ENCODE measurements around the gene GNPTAB.

The GNPTAB gene

DNA sequence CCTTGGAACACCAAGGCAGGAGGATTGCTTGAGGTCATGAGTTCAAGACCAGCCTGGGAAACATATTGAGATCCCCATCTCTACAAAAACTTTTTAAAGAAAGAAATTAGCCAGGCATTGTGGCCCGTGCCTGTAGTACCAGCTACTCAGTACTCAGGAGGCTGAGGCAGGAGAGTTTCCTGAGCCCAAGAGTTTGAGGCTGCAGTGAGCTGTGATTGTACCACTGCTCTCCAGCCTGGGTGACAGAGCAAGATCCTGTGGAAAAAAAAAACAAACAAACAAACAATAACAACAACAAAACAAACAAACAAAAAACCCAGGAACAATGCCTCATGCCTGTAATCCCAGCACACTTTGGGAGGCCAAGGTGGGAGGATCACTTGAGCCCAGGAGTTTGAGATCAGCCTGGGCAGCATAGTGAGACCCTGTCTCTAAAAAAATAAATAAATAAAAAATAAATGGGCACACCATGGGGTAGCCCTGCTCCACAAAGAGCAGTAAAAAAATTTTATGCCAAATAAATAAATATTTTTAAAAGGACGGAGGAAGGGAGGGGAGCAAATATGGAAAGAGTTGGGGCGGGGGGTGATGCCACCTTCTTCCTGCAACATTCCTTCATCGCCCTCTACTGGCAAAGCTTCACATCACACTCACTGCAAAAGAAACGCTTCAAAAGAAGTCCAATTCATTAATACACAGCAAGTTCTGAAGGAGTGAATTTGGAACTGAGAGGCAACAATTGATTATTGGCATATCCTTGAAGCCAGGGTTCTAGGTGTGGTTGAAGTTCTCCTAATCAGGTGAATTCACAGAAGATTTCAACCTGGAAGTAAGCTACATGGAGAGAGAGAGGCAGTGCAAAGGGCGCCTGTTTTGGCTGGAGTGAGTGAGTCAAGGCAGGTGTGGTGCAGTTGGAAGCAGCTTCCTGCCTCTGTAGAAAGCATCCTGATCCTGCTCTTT is 8.8 kb upstream of the GNPTAB start:
- Histone ChIP-seq H3K4me3 (ENCODE audit: low read depth, low read length) (no peak overlapping the region), H3K27me3 (ENCODE audit: insufficient read depth, low read depth, severe bottlenecking) (no peaks in the 10 kb centered on the region), H3K9me3 (ENCODE audit: severe bottlenecking) (no peaks in the 10 kb centered on the region), H3K36me3 (no peaks in the 10 kb centered on the region), H3K27ac (no peak overlapping the region)
- DNase-seq, result peak; percentile 62
- TF ChIP-seq, protein P1, sequence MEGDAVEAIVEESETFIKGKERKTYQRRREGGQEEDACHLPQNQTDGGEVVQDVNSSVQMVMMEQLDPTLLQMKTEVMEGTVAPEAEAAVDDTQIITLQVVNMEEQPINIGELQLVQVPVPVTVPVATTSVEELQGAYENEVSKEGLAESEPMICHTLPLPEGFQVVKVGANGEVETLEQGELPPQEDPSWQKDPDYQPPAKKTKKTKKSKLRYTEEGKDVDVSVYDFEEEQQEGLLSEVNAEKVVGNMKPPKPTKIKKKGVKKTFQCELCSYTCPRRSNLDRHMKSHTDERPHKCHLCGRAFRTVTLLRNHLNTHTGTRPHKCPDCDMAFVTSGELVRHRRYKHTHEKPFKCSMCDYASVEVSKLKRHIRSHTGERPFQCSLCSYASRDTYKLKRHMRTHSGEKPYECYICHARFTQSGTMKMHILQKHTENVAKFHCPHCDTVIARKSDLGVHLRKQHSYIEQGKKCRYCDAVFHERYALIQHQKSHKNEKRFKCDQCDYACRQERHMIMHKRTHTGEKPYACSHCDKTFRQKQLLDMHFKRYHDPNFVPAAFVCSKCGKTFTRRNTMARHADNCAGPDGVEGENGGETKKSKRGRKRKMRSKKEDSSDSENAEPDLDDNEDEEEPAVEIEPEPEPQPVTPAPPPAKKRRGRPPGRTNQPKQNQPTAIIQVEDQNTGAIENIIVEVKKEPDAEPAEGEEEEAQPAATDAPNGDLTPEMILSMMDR (IDR thresholded peaks at IDR 0.05; ENCODE audit: low read depth, low read length), result peak; percentile 82

DNA sequence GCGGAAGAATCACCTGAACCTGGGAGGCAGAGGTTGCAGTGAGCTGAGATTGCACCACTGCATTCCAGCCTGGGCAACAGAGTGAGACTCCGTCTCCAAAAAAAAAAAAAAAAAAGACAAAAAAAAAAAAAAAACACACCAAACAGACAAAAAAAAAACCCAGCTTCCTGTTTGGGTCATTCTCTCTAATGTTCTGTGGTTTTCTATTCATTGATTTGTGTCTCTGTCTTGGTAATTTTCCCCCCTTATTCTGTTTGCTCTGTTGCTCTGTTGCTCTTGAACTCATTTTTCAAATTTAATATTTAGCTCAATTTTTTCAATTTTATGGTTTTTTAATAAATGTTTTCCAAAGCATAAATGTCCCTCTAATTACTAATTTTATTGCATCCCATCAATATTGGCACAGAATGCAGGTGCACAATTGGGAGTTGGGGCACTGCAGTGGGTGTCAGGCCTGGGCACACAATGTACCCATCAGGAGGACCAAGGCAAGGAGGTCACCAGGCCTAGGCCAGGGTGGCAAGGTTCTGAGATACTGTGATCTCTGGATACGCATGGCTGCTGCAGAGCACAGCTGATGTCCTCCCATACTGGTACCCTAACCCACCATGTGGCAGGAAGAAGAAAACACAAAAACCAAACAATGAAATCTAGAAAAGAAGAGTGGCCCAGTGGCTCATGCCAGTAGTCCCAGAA is 8.0 kb upstream of the GNPTAB start:
- Histone ChIP-seq H3K36me3 (no peaks in the 10 kb centered on the region), H3K4me3 (ENCODE audit: low read depth, low read length) (no peak overlapping the region), H3K9me3 (ENCODE audit: severe bottlenecking) (no peaks in the 10 kb centered on the region), H3K27me3 (ENCODE audit: insufficient read depth, low read depth, severe bottlenecking) (no peaks in the 10 kb centered on the region), H3K27ac (no peak overlapping the region)
- DNase-seq, result no peak
- TF ChIP-seq, protein P1 (IDR thresholded peaks at IDR 0.05; ENCODE audit: low read depth, low read length), result no peak

DNA sequence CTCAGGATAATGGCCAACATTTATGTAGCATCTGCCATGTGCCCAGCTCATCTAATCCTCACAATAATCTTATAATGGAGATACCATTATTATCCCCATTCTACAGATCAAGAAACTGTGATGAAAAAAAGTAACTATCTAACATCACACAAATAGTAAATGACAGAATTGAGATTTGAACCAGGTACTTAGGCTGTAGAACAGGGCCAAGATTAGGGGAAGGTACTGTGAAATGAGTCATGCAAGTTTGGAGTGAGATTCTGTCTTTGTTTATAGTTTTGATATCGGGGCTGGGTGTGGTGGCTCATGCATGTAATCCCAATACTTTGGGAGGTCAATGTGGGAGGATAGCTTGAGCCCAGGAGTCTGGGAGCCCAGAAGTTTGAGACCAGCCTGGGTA is 1.3 kb upstream of the GNPTAB start:
- Histone ChIP-seq H3K36me3 (no peaks in the 10 kb centered on the region), H3K27ac (no peak overlapping the region), H3K9me3 (ENCODE audit: severe bottlenecking) (no peaks in the 10 kb centered on the region), H3K4me3 (ENCODE audit: low read depth, low read length) (no peak overlapping the region), H3K27me3 (ENCODE audit: insufficient read depth, low read depth, severe bottlenecking) (no peaks in the 10 kb centered on the region)
- DNase-seq, result no peak
- TF ChIP-seq, protein P1 (IDR thresholded peaks at IDR 0.05; ENCODE audit: low read depth, low read length), result no peak

DNA sequence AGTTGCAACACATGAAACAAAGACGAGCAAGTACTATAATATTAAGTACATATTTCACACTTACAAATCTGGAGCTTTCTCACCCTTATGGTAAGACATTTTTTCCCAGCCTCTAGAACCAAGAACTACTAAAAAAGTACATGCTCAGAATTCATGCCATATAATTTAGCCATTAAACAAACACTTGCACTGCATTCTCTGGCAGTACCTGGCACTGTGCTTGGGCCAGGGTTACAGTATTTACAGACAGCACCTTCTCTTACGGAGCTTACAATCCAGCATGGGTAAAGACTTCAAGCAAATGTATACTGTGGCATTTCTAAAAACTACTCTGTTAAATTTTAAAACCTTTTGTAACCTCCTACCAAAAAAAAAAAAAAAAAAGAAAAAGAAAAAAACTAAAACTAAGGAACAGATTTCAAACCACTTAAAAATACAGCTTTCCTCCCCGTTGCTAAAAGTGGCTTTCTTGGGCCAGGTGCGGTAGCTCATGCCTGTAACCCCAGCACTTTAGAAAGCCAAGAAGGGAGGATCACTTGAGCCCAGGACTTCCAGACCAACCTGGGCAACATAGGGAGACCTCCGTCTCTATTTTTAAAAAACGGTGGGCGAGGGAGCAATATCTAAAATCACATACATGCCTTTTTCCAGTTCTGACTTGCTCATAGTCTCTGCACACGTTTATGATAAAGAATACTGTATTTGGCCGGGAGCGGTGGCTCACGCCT is 956 bp downstream of the GNPTAB start:
- TF ChIP-seq, protein P1 (IDR thresholded peaks at IDR 0.05; ENCODE audit: low read depth, low read length), result no peak

DNA sequence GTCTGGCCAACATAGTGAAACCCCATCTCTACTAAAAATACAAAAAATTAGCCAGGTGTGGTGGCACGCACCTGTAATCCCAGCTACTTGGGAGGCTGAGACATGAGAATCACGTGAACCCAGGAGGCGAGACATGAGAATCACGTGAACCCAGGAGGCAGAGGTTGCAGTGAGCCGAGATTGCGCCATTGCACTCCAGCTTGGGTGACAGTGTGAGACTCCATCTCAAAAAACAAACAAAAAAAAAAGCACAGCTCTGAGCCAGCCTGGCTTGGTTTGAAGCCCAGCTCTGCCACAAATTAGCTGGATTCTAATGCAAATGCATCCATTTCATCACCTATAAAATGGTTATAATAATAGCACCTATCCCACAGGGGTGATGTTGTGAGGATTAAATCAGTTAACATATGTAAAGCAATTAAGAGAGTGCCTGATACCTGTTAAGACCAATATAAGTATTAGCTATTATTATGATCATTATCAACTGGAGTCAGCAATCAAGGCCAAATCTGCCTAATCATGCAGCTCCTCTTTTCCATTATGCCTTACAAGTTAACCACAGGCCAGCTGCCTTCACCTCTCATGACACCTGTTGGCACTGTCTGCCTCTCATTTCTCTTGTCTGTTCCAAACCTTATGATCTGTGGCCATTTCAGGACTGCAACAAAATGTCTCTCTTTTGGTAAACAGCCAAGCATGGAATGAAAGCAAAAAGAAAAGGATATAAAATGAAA is 2.1 kb downstream of the GNPTAB start:
- DNase-seq, result no peak
- no peak overlapping the region for H3K4me3 ChIP-seq (ENCODE audit: low read depth, low read length)
- no peaks in the 10 kb centered on the region for H3K27me3 ChIP-seq (ENCODE audit: insufficient read depth, low read depth, severe bottlenecking)
- H3K9me3 ChIP-seq (ENCODE audit: severe bottlenecking), result no peaks in the 10 kb centered on the region
- H3K27ac ChIP-seq, result no peak overlapping the region
- H3K36me3 ChIP-seq, result no peaks in the 10 kb centered on the region
- TF ChIP-seq, protein P1 (IDR thresholded peaks at IDR 0.05; ENCODE audit: low read depth, low read length), result no peak

More for the DNA sequence above, 956 bp downstream of the GNPTAB start:
- no peak for DNase-seq
- peak overlapping the region; percentile 88 for H3K4me3 ChIP-seq (ENCODE audit: low read depth, low read length)
- H3K36me3 ChIP-seq, result no peaks in the 10 kb centered on the region
- peak overlapping the region; percentile 64; the same call in 1 of the 2 replicates for H3K27ac ChIP-seq
- no peaks in the 10 kb centered on the region for H3K9me3 ChIP-seq (ENCODE audit: severe bottlenecking)
- H3K27me3 ChIP-seq (ENCODE audit: insufficient read depth, low read depth, severe bottlenecking), result no peaks in the 10 kb centered on the region

Data from WERI-Rb-1 (cell line).